Epidermal melanocyte (primary cell): ENCODE measurements around the gene EPHA2.

Experiments
- DNase-seq: peaks from one replicate; pipeline ENCODE4 v3.0.0; 2011; ENCODE audit warnings: low spot score; ENCODE audit not compliant: insufficient read length

The EPHA2 gene

GRCh38 chr1:16076031-16076864 lies 79.6 kb downstream of the EPHA2 start:
- DNase-seq = no peak

GRCh38 chr1:16075337-16076030 lies 80.4 kb downstream of the EPHA2 start:
- DNase-seq = no peak
